WTC11 (cell line): Measurements from ENCODE around the gene RNF44.

ENCODE experiments used
- ATF2 ChIP-seq: sonication (generic); formaldehyde crosslinking; IDR thresholded peaks from 2 replicates; pipeline ENCODE4 v1.8.1; 2022; ENCODE audit warnings: low read depth, missing genetic modification reagents, borderline replicate concordance
- ATF6 ChIP-seq: sonication (generic); formaldehyde crosslinking; IDR thresholded peaks from 2 replicates; pipeline ENCODE4 v1.8.1; 2023; ENCODE audit warnings: mild to moderate bottlenecking, missing genetic modification reagents
- CTCF ChIP-seq: fragments of 200-600 bp; IDR thresholded peaks from 2 replicates; pipeline ENCODE4 v1.8.0; 2022; ENCODE audit warnings: antibody characterized with exemption
- ESRRA ChIP-seq: sonication (generic); formaldehyde crosslinking; IDR thresholded peaks from 2 replicates; pipeline ENCODE4 v1.8.1; 2022; ENCODE audit warnings: mild to moderate bottlenecking, missing genetic modification reagents, borderline replicate concordance
- FOXJ3 ChIP-seq: sonication (generic); formaldehyde crosslinking; IDR thresholded peaks from 2 replicates; pipeline ENCODE4 v1.9.0; 2021; ENCODE audit warnings: missing genetic modification reagents, mild to moderate bottlenecking, borderline replicate concordance
- GABPB1 ChIP-seq: sonication (generic); formaldehyde crosslinking; IDR thresholded peaks from 2 replicates; pipeline ENCODE4 v1.8.1; 2023; ENCODE audit warnings: mild to moderate bottlenecking, missing genetic modification reagents
- IRF1 ChIP-seq: sonication (generic); formaldehyde crosslinking; IDR thresholded peaks from 2 replicates; pipeline ENCODE4 v1.8.0; 2023; ENCODE audit warnings: missing genetic modification reagents
- IRF2 ChIP-seq: sonication (generic); formaldehyde crosslinking; IDR thresholded peaks from 2 replicates; pipeline ENCODE4 v1.8.0; 2022; ENCODE audit warnings: low read depth, missing genetic modification reagents, borderline replicate concordance
- KAT7 ChIP-seq: sonication (generic); formaldehyde crosslinking; IDR thresholded peaks from 2 replicates; pipeline ENCODE4 v1.8.1; 2023; ENCODE audit warnings: missing genetic modification reagents, mild to moderate bottlenecking, borderline replicate concordance
- MAX ChIP-seq: sonication (generic); formaldehyde crosslinking; IDR thresholded peaks from 2 replicates; pipeline ENCODE4 v1.8.0; 2022; ENCODE audit warnings: mild to moderate bottlenecking, missing genetic modification reagents
- USF2 ChIP-seq: sonication (generic); formaldehyde crosslinking; IDR thresholded peaks from 2 replicates; pipeline ENCODE4 v1.8.1; 2023; ENCODE audit warnings: mild to moderate bottlenecking, missing genetic modification reagents, moderate library complexity
- ZNF138 ChIP-seq: sonication (generic); formaldehyde crosslinking; conservative IDR thresholded peaks from 2 replicates; pipeline ENCODE4 v1.8.1; 2022; ENCODE audit warnings: mild to moderate bottlenecking, moderate library complexity, missing genetic modification reagents
- ZNF396 ChIP-seq: fragments of 250-450 bp; sonication (Bioruptor Pico); IDR thresholded peaks from 2 replicates; pipeline ENCODE4 v1.8.0; 2021; ENCODE audit warnings: mild to moderate bottlenecking, moderate library complexity, borderline replicate concordance

GRCh38 chr5:176538989-176539384, 1.8 kb upstream of the RNF44 start:
- no peak for TF ChIP-seq CTCF
- no peak for TF ChIP-seq ESRRA (CRISPR knock-in tag)
- no peak for TF ChIP-seq KAT7 (CRISPR knock-in tag)
- TF ChIP-seq ZNF138 (CRISPR knock-in tag): no peak
- no peak for TF ChIP-seq IRF2 (CRISPR knock-in tag)
- TF ChIP-seq USF2 (CRISPR knock-in tag): no peak
- TF ChIP-seq MAX (CRISPR knock-in tag): no peak
- no peak for TF ChIP-seq FOXJ3 (CRISPR knock-in tag)
- TF ChIP-seq ATF6 (CRISPR knock-in tag): no peak
- TF ChIP-seq IRF1 (CRISPR knock-in tag): no peak
- TF ChIP-seq ATF2 (CRISPR knock-in tag): no peak
- TF ChIP-seq ZNF396 (CRISPR knock-in tag): no peak
- no peak for TF ChIP-seq GABPB1
